T-helper 17 cell (primary cell): ENCODE data around the gene GRWD1. TPM values are rescaled to one million over a fixed set of nuclear protein-coding genes. Genes with fewer than 3 reads are reported as not detected.

Source experiments
- ATAC-seq: fragments of 150-1000 bp; cut with Tn5 transposase; 2 replicates; pipeline ENCODE4 v1.10.0; 2021; ENCODE audit warnings: mild to moderate bottlenecking, moderate library complexity
- DNase-seq, 3 donors: peaks; one replicate each; pipeline versions ENCODE4 v3.0.0 to v3.0.0-alpha.2; 2020 to 2021
- H3K9me3 ChIP-seq: one replicate; pipeline ENCODE4 v1.7.0; 2013; ENCODE audit warnings: low read length, mild to moderate bottlenecking; ENCODE audit not compliant: control insufficient read depth, poor library complexity, severe bottlenecking
- H3K27ac Mint-ChIP-seq: one replicate; pipeline ENCODE4 v1.8.0; 2022; ENCODE audit warnings: mild to moderate bottlenecking, moderate library complexity, mixed read lengths
- H3K27me3 Mint-ChIP-seq: one replicate; pipeline ENCODE4 v1.8.0; 2022; ENCODE audit warnings: mixed read lengths
- H3K36me3 Mint-ChIP-seq: one replicate; pipeline ENCODE4 v1.8.0; 2022; ENCODE audit warnings: low read depth, mixed read lengths
- H3K4me1 Mint-ChIP-seq: one replicate; pipeline ENCODE4 v1.8.0; 2022; ENCODE audit warnings: mild to moderate bottlenecking, mixed read lengths
- H3K4me3 Mint-ChIP-seq: one replicate; pipeline ENCODE4 v1.8.0; 2022; ENCODE audit warnings: mild to moderate bottlenecking, moderate library complexity, mixed read lengths
- total RNA-seq, 4 donors: library from RNA in 2 of 4; stranded (reverse) in 2 of 4; gene quantifications; one replicate each; pipeline ENCODE4 v1.2.3 and lab custom pipeline; 2022 to 2026

Gene GRWD1
- total RNA-seq, 2 donors from 2014 or later: 32.5 TPM

DNA sequence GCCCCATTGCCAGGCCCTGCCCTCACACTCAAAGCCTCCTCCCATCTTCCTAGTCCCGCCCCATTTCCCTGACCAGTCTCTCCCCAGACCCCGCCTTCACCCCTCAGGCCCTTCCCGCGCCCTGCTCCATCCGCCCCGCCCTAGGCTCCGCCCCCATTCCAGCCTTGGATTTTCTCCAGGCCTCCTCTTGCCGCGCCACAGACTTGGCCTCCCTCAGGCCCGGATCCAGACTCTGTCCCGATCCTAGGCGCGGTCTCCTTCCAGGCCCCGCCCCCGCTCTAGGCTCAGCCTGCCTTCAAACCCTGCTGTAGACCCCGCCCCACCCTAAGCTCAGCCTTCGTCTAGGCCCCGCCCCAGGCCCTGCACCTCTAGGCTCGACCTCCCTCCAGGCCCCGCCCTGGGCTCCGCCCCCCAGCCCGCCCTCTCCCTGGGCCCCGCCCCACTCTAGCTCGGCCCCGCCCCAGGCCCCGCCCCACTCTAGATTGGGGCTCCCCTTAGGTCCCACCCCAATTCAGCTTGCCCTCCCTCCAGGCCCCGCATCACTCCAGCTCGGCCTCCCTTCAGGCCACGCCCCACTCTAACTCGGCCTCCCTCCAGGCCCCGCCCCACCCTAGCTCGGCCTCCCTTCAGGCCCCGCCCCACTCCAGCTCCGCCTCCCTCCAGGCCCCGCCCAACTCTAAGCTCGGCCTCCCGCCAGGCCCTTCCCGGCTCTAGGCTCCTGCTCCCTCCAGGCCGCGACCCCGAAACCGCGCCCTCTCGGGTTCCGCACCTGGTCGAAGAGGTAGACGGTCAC lies 47.3 kb downstream of the GRWD1 start:
- peaks cover 26% of the 10 kb centered on the region for H3K27me3 Mint-ChIP-seq
- no peak overlapping the region for H3K27ac Mint-ChIP-seq
- ATAC-seq (peak; percentile 77), DNase-seq (peak; percentile 68 to 78 (median 73))
- H3K4me1 Mint-ChIP-seq: peaks cover 23% of the 10 kb centered on the region
- no peaks in the 10 kb centered on the region for H3K9me3 ChIP-seq
- no peaks in the 10 kb centered on the region for H3K36me3 Mint-ChIP-seq
- peak overlapping the region; percentile 77 for H3K4me3 Mint-ChIP-seq

DNA sequence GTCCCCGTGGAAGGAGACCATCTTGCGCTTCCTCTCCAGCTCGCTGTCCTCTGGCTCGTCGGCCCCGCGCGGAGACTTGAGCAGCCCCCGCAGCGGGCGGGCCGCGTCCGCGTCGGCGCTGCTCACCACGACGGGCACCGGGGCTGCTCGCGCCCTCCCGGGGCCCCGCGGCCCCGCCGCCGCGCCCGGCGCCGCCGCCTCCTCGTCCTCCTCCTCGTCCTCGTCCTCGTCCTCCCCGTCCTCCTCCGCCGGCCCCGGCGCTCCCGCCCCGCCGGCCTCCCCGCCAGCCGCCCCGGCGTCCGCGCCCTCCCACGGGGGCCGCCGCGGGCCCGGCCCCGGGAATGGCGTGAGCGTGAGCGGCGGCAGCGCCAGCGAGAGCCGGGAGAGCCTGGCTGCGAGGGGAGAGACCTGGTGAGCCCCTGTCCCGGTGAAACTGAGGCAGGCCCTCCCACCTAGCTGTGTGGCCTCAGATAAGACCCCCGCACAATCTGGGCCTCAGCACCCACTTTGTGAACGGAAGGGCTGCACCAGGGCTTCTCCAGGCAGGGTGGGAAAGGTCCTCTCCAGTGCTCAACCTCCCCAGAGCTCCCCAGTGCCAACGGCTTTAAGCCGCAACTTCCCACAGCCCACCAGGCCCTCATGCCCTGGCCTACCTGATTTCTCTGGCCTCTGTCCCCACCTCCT lies 48.1 kb downstream of the GRWD1 start:
- no peaks in the 10 kb centered on the region for H3K9me3 ChIP-seq
- DNase-seq (no peak), ATAC-seq (no peak)
- H3K4me1 Mint-ChIP-seq: peaks cover 20% of the 10 kb centered on the region
- peak overlapping the region; percentile 87 for H3K4me3 Mint-ChIP-seq
- H3K27me3 Mint-ChIP-seq: peaks cover 26% of the 10 kb centered on the region
- no peaks in the 10 kb centered on the region for H3K36me3 Mint-ChIP-seq
- no peak overlapping the region for H3K27ac Mint-ChIP-seq

DNA sequence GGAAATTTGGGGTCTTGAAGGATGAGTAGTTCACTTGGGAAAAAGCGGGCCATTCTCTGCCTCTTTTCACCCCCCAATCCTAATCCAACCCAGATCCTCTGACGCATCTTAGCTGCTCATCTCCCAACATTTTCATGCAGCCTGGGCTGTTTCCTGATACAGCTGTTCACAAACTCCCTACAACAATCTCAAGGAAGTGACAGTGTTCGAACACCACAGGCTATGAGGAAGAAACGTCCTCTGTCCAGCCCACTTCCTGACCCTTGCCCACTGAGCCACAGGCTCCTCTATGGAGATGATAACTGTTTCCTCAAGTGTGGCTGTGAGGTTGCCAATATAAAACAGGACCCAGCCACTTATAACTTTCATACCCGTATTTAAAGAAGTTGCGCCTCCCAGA lies 49.6 kb downstream of the GRWD1 start:
- H3K4me3 Mint-ChIP-seq: peak overlapping the region; percentile 33
- no peak overlapping the region for H3K27ac Mint-ChIP-seq
- no peak for ATAC-seq
- peaks cover 30% of the 10 kb centered on the region for H3K27me3 Mint-ChIP-seq
- H3K36me3 Mint-ChIP-seq: no peaks in the 10 kb centered on the region
- no peaks in the 10 kb centered on the region for H3K9me3 ChIP-seq
- DNase-seq: no peak
- H3K4me1 Mint-ChIP-seq: peaks cover 23% of the 10 kb centered on the region

DNA sequence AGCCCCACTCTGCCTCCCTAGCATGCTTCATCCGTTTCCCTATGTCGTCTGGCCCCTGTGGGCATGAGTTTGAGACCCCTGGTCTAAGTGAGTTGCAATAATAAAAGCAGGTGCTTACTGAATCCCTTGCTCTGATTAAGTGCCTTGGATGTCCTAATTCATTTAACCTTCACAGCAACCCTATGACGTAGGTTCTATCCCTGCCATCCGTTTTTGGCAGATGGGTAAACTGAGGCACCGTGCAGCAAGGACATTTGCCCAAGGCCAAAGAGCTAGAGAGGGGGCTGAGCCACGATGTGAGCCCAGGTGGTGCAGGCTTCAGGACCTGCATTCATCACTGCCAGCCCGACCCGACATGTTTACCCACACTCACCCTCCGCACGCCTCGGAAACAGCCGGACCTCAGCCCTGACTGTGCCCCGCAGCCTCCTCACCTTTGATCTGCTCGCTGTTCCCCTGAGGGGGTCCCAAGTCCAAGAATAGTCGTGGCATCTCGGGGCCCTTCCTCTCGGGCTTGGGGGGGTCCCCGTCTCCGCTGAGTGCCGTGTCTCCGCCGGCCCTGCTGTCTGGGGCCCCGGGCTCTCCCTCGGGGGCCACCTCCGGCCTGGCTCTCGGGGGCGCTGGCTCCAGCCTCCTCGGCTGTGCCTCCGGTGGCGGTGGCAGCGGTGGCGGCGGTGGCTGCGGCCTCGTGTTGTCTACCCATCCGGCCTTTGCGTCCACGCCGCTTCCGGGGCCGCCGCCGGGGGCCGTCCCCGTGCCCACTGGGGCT lies 51.4 kb downstream of the GRWD1 start:
- no peaks in the 10 kb centered on the region for H3K36me3 Mint-ChIP-seq
- no peaks in the 10 kb centered on the region for H3K9me3 ChIP-seq
- peaks cover 28% of the 10 kb centered on the region for H3K27me3 Mint-ChIP-seq
- DNase-seq (no peak), ATAC-seq (no peak)
- no peak overlapping the region for H3K4me3 Mint-ChIP-seq
- no peak overlapping the region for H3K27ac Mint-ChIP-seq
- H3K4me1 Mint-ChIP-seq: peaks cover 22% of the 10 kb centered on the region

DNA sequence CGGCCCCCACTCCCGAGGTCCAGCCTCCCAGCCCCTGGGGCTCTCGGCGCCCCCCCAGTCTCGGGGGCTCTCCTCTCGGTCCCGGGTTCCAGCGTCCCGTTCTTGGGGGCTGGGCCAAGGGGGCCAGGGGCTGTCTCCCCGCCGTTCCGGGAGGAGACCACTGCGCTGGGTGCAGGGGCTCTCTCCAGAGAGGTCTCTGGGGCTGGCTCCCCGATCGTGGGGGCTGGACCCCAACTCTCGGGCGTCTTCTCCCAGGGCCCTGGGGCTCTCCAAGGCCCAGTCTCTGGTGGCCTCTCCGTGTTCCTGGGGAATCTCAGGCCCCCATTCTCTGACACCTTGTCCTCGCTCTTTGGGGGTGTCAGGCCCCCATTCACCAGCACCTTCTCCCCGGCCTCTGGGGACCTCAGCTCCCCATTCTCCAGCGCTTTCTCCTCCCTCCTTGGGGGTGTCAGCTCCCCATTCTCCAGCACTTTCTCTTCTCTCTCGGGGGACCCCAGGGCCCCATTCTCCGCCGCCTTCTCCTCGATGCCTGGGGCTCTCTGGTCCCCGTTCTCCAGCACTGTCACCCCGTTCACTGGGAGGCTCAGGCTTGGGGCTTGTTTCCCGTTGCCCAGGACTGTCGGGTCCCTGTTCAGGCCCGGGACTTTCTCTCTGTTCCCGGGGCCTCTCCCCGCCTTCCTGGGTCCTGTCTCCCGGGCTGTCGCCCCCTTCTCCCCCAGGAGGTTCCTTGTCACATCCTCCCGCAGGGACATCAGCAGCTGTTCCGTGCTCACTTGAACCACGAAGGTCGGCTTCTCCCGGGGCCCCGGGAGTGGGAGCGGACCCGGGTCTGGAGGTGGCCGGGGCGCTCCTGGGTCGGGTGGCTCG lies 52.2 kb downstream of the GRWD1 start:
- H3K9me3 ChIP-seq: no peaks in the 10 kb centered on the region
- Mint-ChIP-seq H3K4me3 (no peak overlapping the region), H3K27ac (no peak overlapping the region), H3K36me3 (no peaks in the 10 kb centered on the region), H3K4me1 (peaks cover 18% of the 10 kb centered on the region), H3K27me3 (peaks cover 21% of the 10 kb centered on the region)
- DNase-seq (no peak), ATAC-seq (no peak)

DNA sequence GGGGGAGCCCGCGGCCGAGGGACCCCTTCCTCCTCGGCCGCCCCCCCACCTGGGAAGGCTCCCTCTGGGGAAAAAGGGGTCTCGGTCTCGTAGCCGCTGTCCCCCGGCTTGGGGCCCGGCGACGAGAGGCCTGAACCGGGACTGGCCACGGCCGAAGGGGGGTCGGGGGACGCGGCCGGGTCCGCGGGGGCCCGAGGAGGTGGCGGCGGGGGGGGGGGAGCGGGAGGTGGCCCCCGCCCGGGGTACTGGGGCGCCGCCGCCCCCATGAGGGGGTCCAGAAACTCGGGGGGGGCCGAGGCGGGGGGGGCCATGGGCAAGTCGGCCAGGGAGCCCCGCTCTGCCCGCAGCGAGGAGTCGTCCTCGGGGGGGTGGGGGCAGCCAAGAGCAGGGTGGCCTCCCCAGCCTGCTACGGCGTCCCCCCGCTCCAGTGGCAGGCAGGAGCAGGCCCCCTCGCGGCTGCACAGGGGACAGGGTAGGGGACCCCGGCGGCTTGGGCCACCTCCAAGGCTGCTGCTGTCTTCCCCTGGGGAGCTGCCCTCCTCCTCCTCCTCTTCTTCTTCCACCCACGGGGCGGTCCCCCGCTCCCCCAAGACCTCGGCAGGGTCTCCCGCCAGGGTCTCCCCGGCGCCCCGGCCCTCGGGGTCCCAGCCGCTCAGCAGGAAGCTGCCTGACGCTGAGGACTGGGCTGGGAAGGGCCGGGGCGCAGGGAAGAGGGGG lies 53.0 kb downstream of the GRWD1 start:
- H3K9me3 ChIP-seq: no peaks in the 10 kb centered on the region
- H3K36me3 Mint-ChIP-seq: no peaks in the 10 kb centered on the region
- ATAC-seq (no peak), DNase-seq (no peak)
- H3K27me3 Mint-ChIP-seq: peaks cover 21% of the 10 kb centered on the region
- H3K4me1 Mint-ChIP-seq: peaks cover 20% of the 10 kb centered on the region
- H3K4me3 Mint-ChIP-seq: no peak overlapping the region
- H3K27ac Mint-ChIP-seq: no peak overlapping the region

DNA sequence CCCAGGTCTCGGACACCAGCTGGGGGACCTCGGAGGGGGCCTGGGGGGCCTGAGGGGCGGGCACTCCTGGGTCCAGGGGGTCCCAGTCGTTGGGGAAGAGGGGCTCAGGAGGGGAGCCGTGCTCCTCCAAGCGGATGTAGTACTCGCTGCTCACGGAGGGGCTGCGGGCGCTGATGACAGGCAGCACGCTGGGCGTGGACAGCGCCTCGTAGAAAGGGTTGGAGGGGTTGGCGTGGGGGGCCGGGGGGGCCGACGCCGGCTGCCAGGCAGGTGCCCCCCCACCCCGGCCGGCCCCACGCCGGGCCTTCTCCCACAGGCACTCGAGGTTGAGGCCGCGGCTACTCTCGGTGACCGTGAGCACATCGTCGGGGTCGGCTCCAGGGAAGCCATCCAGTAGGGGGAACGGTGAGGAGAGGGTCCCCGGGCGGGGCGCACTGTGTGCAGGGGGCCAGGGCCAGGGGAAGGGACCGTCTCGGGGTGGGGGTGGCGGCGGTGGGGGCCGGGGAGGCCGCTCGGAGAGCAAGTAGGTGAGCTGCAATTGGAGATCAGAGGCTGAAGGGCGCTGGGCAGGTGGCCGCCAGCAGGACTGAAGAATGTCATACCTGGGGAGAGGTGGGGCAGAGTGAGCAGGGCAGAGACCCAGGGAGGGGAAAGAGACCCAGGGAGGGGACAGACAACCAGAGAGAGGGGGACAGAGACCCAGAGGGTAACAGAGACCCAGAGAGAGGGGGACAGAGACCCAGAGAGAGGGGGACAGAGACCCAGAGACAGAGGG lies 53.7 kb downstream of the GRWD1 start:
- DNase-seq (no peak), ATAC-seq (no peak)
- H3K9me3 ChIP-seq: no peaks in the 10 kb centered on the region
- Mint-ChIP-seq H3K4me1 (peaks cover 20% of the 10 kb centered on the region), H3K4me3 (peak overlapping the region; percentile 69), H3K36me3 (no peaks in the 10 kb centered on the region), H3K27ac (peak overlapping the region; percentile 78), H3K27me3 (peaks cover 17% of the 10 kb centered on the region)

DNA sequence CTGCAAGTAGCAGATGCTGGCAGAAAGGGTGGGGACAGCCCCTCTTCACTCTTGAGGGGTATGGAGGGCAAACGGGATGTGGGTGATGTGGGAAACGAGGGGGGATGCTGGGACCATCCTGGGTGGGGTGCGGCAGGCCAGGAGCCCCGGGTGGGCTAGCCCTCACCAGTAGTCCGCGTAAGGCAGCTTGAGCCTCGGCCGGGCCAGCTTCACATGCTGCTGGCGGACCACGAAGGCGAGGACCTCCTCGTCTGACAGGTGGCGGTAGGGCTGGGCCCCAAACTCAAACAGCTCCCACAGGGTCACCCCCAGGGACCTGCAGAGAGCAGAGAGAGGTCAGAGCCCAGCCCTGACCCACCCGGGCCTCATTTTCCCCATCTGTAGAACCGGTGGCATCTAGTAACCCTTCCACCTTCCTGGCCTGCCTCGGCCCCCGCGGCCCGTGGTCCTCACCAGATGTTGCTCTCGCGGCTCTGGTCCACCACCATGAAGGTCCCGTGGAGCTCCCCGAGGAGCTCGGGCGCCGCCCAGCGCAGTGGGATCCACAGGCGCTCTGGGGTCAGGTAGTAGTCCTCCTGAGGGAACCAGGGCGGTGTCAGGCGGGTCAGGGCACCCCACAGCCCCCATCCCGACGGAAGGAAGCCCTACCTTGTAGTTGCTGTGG lies 55.2 kb downstream of the GRWD1 start:
- no peak overlapping the region for H3K27ac Mint-ChIP-seq
- H3K4me1 Mint-ChIP-seq: peaks cover 20% of the 10 kb centered on the region
- ATAC-seq (no peak), DNase-seq (no peak)
- peaks cover 4% of the 10 kb centered on the region for H3K27me3 Mint-ChIP-seq
- H3K36me3 Mint-ChIP-seq: no peaks in the 10 kb centered on the region
- H3K9me3 ChIP-seq: no peaks in the 10 kb centered on the region
- H3K4me3 Mint-ChIP-seq: peak overlapping the region; percentile 82

DNA sequence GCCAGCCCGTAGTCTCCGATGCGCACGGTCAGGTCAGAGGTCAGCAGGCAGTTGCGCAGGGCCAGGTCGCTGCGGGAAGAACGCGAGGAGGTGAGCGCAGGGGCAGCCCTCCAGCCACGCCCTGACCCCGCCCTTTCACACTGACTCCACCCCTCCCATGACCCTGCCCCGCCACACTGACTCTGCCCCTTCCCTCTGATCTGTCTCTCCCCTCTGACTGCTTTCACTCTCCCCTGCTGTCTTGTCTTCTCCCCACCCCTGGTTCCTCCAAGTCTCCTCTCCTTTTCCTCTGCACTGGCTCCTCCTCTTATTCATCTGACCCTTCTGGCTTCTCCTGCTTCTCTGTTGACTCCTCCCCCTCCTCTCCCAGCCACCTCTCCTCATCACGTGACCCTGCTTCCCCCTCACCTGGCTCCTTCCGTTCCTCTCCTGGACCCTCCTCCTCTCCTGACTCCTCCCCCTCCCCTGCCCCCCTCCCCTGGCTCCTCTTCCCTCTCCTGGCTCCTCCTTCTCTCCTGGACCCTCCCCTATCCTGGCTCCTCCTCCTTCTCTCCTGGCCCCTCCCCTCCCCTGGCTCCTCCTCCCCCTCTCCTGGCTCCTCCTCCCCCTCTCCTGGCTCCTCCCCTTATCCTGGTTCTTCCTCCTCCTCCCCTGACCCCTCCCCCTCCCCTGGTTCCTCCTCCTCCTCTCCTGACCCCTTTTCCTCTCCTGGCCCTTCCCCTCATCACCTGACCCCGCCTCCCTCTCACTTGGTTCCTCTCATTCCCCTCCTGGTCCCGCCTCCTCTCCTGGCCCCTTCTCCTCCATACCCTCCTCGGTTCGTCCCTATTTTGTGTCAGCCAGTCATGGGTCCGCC lies 55.9 kb downstream of the GRWD1 start:
- ATAC-seq: peak; percentile 80
- no peaks in the 10 kb centered on the region for H3K9me3 ChIP-seq
- Mint-ChIP-seq H3K27me3 (peaks cover 4% of the 10 kb centered on the region), H3K27ac (no peak overlapping the region), H3K4me3 (peak overlapping the region; percentile 82), H3K4me1 (peaks cover 23% of the 10 kb centered on the region), H3K36me3 (no peaks in the 10 kb centered on the region)
- DNase-seq: peak in 2 of 3 donors; percentile 39 to 73

DNA sequence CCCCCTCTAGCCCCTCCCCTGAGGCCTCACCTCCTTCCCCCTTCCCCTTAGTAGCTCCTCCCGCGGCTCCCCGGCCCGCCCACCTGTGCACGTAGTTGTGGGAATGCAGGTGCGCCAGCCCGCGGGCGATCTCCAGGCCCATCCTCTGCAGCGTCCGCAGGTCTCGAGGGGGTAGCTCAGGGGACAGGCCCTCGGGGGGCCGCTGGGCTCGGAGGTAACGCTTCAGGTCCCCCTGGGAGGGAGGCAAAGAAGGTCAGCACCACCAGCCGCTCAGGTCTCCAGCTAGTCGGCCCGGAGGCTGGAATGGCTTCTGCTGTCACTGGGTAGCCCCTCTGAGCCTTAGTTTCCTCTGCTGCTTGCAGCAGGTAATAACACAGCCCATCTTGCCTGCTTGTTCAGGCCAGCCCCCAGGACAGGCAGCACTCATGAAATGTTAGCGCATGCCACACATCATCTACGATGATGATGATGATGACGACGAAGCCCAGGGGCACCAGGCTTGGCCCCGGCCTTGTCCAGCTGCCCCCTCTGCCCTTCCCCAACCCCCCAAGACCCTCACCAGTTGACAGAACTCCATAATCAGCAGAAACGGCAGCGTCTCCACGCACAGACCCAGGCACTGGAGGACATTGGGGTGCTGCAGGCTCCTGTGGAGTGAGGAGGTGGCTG lies 56.7 kb downstream of the GRWD1 start:
- Mint-ChIP-seq H3K4me1 (peaks cover 23% of the 10 kb centered on the region), H3K36me3 (no peaks in the 10 kb centered on the region), H3K4me3 (peak overlapping the region; percentile 82), H3K27me3 (peaks cover 4% of the 10 kb centered on the region), H3K27ac (no peak overlapping the region)
- DNase-seq: peak in 2 of 3 donors; percentile 53 to 56
- peak; percentile 10 for ATAC-seq
- no peaks in the 10 kb centered on the region for H3K9me3 ChIP-seq
